HepG2 (cell line): ENCODE results near the gene MYLK. TPM values are rescaled to one million over a fixed set of nuclear protein-coding genes. Genes with fewer than 3 reads are reported as not detected.

ENCODE experiments used
- ATAC-seq: fragments of 200-7000 bp; cut with Tn5 transposase; 3 replicates; pipeline ENCODE4 v1.9.1; 2020; ENCODE audit warnings: mild to moderate bottlenecking, moderate library complexity
- BruUV-seq: library from RNA; stranded (reverse); fragments of 400-500 nt; replicated peaks from 2 replicates; lab custom pipeline; 2021; lab: Mats Ljungman, UMichigan
- CTCF ChIA-PET: fragments of 300-600 bp; formaldehyde crosslinking; extraction: SDS; loops from one replicate; lab custom pipeline; 2021; ENCODE audit warnings: low total read pairs, inconsistent platforms, low intra/inter-chr PET ratio; lab: Yijun Ruan, JAX
- POLR2A ChIA-PET: fragments of 350-600 bp; sonication (Branson Sonifier 250); formaldehyde crosslinking; loops from one replicate; lab custom pipeline; 2020; ENCODE audit warnings: antibody characterized with exemption, inconsistent platforms; lab: Yijun Ruan, JAX
- DNase-seq: peaks from one replicate; pipeline ENCODE4 v3.0.0-alpha.2; 2015; ENCODE audit warnings: low spot score
- FAIRE-seq: peaks from 3 replicates; lab custom pipeline; 2011; peaks lifted over from hg19 to GRCh38; lab: Jason Lieb, UNC
- H2AFZ ChIP-seq: one replicate; pipeline ENCODE4 v1.6.1; 2011; ENCODE audit warnings: low read length, inconsistent platforms
- H3K27ac ChIP-seq: fragments of 300-600 bp; 3 replicates; pipeline ENCODE4 v1.8.0; 2011; ENCODE audit warnings: mixed run types, mild to moderate bottlenecking, mixed read lengths, low read length, inconsistent platforms; ENCODE audit not compliant: insufficient read depth; ENCODE audit errors: extremely low read length
- H3K27me3 ChIP-seq, 2 experiments: fragments of 200-600 bp in 1 of 2; 2 replicates in 1 of 2; 3 replicates in 1 of 2; pipeline versions ENCODE4 v1.6.0 to v1.8.0; 2011; ENCODE audit warnings: low read length in 2 of 2, mild to moderate bottlenecking in 2 of 2, moderate library complexity in 2 of 2, inconsistent platforms in 1 of 2; ENCODE audit not compliant: insufficient read depth in 2 of 2, control insufficient read depth in 1 of 2
- H3K36me3 ChIP-seq, 2 experiments: fragments of 200-600 bp in 1 of 2; replicated peaks in 1 of 2; 2 replicates in 1 of 2; 3 replicates in 1 of 2; pipeline versions ENCODE4 v1.5.1 to v1.8.0; 2011; ENCODE audit warnings: low read length in 2 of 2, inconsistent platforms in 1 of 2; ENCODE audit not compliant: insufficient read depth in 2 of 2, control insufficient read depth in 1 of 2
- H3K4me1 ChIP-seq: 2 replicates; pipeline ENCODE4 v1.5.1; 2012; ENCODE audit warnings: low read length, inconsistent platforms; ENCODE audit not compliant: insufficient read depth
- H3K4me2 ChIP-seq: 2 replicates; pipeline ENCODE4 v1.6.0; 2011; ENCODE audit warnings: low read depth, low read length, inconsistent platforms
- H3K4me3 ChIP-seq, 3 experiments: fragments of 200-600 bp in 1 of 3; sonication (generic), shearing (Covaris generic) in 1 of 3; replicated peaks in 1 of 3; 2 replicates each; pipeline ENCODE4 v1.5.1; 2011 to 2016; ENCODE audit warnings: low read length in 3 of 3, inconsistent platforms in 2 of 3, low read depth in 2 of 3, mild to moderate bottlenecking in 2 of 3, control low read depth in 1 of 3, mixed read lengths in 1 of 3; ENCODE audit not compliant: insufficient read depth in 1 of 3
- H3K79me2 ChIP-seq: one replicate; pipeline ENCODE4 v1.6.1; 2011; ENCODE audit warnings: low read length, inconsistent platforms; ENCODE audit not compliant: insufficient read depth
- H3K9ac ChIP-seq: 2 replicates; pipeline ENCODE4 v1.6.0; 2011; ENCODE audit warnings: mild to moderate bottlenecking, low read depth, low read length, inconsistent platforms; ENCODE audit not compliant: insufficient read depth
- H3K9me3 ChIP-seq: 2 replicates; pipeline ENCODE4 v1.5.1; 2012; ENCODE audit warnings: mild to moderate bottlenecking, low read length
- H4K20me1 ChIP-seq: 2 replicates; pipeline ENCODE4 v1.6.0; 2011; ENCODE audit warnings: inconsistent platforms, mild to moderate bottlenecking, low read length, moderate library complexity; ENCODE audit not compliant: insufficient read depth
- ATF6 ChIP-seq: sonication (generic); formaldehyde crosslinking; conservative IDR thresholded peaks from 2 replicates; pipeline ENCODE4 v1.4.0; 2020; ENCODE audit warnings: missing genetic modification reagents
- BRD4 ChIP-seq: sonication (generic); formaldehyde crosslinking; IDR thresholded peaks from 2 replicates; pipeline ENCODE4 v1.4.0; 2020; ENCODE audit warnings: missing genetic modification reagents
- CHD2 ChIP-seq: IDR thresholded peaks from 2 replicates; pipeline ENCODE4 v1.6.1; 2011; ENCODE audit warnings: low read depth, low read length, improper control_type of control experiment
- E2F5 ChIP-seq: sonication (generic); formaldehyde crosslinking; conservative IDR thresholded peaks from 2 replicates; pipeline ENCODE4 v1.4.0; 2020; ENCODE audit warnings: missing genetic modification reagents
- EED ChIP-seq: sonication (generic); formaldehyde crosslinking; IDR thresholded peaks from 2 replicates; pipeline ENCODE4 v1.5.0; 2020; ENCODE audit warnings: mild to moderate bottlenecking, missing genetic modification reagents
- ETV5 ChIP-seq: IDR thresholded peaks from 2 replicates; pipeline ENCODE4 v1.6.1; 2018; ENCODE audit warnings: missing biosample characterization, missing genetic modification reagents, inconsistent platforms, borderline replicate concordance
- HIVEP1 ChIP-seq: sonication (generic); formaldehyde crosslinking; IDR thresholded peaks from 2 replicates; pipeline ENCODE4 v1.4.0; 2020; ENCODE audit warnings: mild to moderate bottlenecking, missing genetic modification reagents
- HNRNPUL1 ChIP-seq: fragments of 200-400 bp; formaldehyde crosslinking; IDR thresholded peaks from 2 replicates; pipeline ENCODE4 v1.6.1; 2017; ENCODE audit warnings: low read depth, mild to moderate bottlenecking, low read length, moderate library complexity
- JUN ChIP-seq: sonication (generic); formaldehyde crosslinking; IDR thresholded peaks from 2 replicates; pipeline ENCODE4 v1.4.0; 2020; ENCODE audit warnings: mild to moderate bottlenecking, missing genetic modification reagents
- KDM6A ChIP-seq: IDR thresholded peaks from 2 replicates; pipeline ENCODE4 v1.6.1; 2016; ENCODE audit warnings: low read depth
- MIER2 ChIP-seq: IDR thresholded peaks from 2 replicates; pipeline ENCODE4 v1.6.1; 2016; ENCODE audit warnings: missing biosample characterization, missing genetic modification reagents
- NRL ChIP-seq: sonication (generic); formaldehyde crosslinking; IDR thresholded peaks from 2 replicates; pipeline ENCODE4 v1.5.0; 2020; ENCODE audit warnings: missing genetic modification reagents, mild to moderate bottlenecking, moderate library complexity, borderline replicate concordance
- TFE3 ChIP-seq: IDR thresholded peaks from 2 replicates; pipeline ENCODE4 v1.6.1; 2016
- ZBTB33 ChIP-seq: sonication (generic); formaldehyde crosslinking; IDR thresholded peaks from 2 replicates; pipeline ENCODE4 v1.4.0; 2020; ENCODE audit warnings: missing genetic modification reagents
- ZMAT5 ChIP-seq: sonication (generic); formaldehyde crosslinking; IDR thresholded peaks from 2 replicates; pipeline ENCODE4 v1.5.0; 2020; ENCODE audit warnings: mild to moderate bottlenecking, low read depth, missing genetic modification reagents, borderline replicate concordance
- ZMYM2 ChIP-seq: sonication (generic); formaldehyde crosslinking; IDR thresholded peaks from 2 replicates; pipeline ENCODE4 v1.8.0; 2022; ENCODE audit warnings: mild to moderate bottlenecking, missing genetic modification reagents
- ZNF383 ChIP-seq: sonication (generic); formaldehyde crosslinking; IDR thresholded peaks from 2 replicates; pipeline ENCODE4 v1.4.0; 2020; ENCODE audit warnings: missing genetic modification reagents, mild to moderate bottlenecking, borderline replicate concordance
- ZNF569 ChIP-seq: sonication (generic); formaldehyde crosslinking; IDR thresholded peaks from 2 replicates; pipeline ENCODE4 v1.5.0; 2020; ENCODE audit warnings: mild to moderate bottlenecking, missing genetic modification reagents, moderate library complexity, borderline replicate concordance
- ZNF670 ChIP-seq: sonication (generic); formaldehyde crosslinking; IDR thresholded peaks from 2 replicates; pipeline ENCODE4 v1.8.0; 2022; ENCODE audit warnings: mild to moderate bottlenecking, missing genetic modification reagents, borderline replicate concordance
- ZNF782 ChIP-seq: sonication (generic); formaldehyde crosslinking; IDR thresholded peaks from 2 replicates; pipeline ENCODE4 v1.4.0; 2020; ENCODE audit warnings: missing genetic modification reagents, mild to moderate bottlenecking, borderline replicate concordance
- WGBS: methylation state at CpG from one replicate; pipeline ENCODE4 v1.1.6; 2017; ENCODE audit warnings: low lambda C conversion rate; 5-methylcytosine and 5-hydroxymethylcytosine counted together
- in situ Hi-C: cut with HindIII; loops from 2 replicates; pipeline ENCODE4 v1.10.0; 2017; ENCODE audit warnings: low pct_unique_long_range_greater_than_20kb; ENCODE audit not compliant: extremely low pct_ligation_motif_present
- intact Hi-C: fragments of 100-400 bp; cut with micrococcal nuclease; formaldehyde crosslinking; loops from one replicate; pipeline ENCODE4 v1.10.0; 2022; ENCODE audit not compliant: unreplicated experiment
- polyA plus RNA-seq, 8 experiments: library from polyadenylated mRNA; depleted of rRNA in 3 of 8; stranded (reverse) in 7 of 8; unstranded in 1 of 8; fragments of >200 nt; fragmentation: Illumina TruSeq in 4 of 8; extraction: Trizol in 4 of 8; gene quantifications; 2 replicates each; pipeline versions ENCODE4 v1.2.1 to v1.2.3, GENCODE V29; 2011 to 2016; ENCODE audit warnings: low read depth in 4 of 8, missing spikeins in 1 of 8, mixed read lengths in 1 of 8; ENCODE audit not compliant: insufficient read depth in 1 of 8
- total RNA-seq, 5 experiments: library from RNA; depleted of rRNA; stranded (reverse); fragments of >200 nt; fragmentation: Illumina TruSeq; extraction: Trizol; gene quantifications; 2 replicates each; pipeline ENCODE4 v1.2.3, GENCODE V29; 2016; ENCODE audit warnings: low read depth in 1 of 5

The MYLK gene
- total and polyA plus RNA-seq, 2 of the 13 experiments (the other 11 are each of a cell fraction or from before 2014, with no cell fraction given): 10.6 to 34.9 TPM

- H3K27me3 ChIP-seq: no peaks in the 10 kb centered on the region
- CTCF ChIA-PET: no interaction called here
- ATAC-seq: no peak
- H2AFZ ChIP-seq: no peak overlapping the region
- peaks cover 46% of the 10 kb centered on the region for H3K4me1 ChIP-seq
- in situ Hi-C loops: no loop called here
- H3K36me3 ChIP-seq: no peaks in the 10 kb centered on the region
- 98% methylated on average over 4 of the region's 4 CpGs for WGBS
- no peaks in the 10 kb centered on the region for H3K9me3 ChIP-seq
- no peak for DNase-seq
- intact Hi-C loops: no loop called here
- no peak overlapping the region for H3K9ac ChIP-seq
- H3K79me2 ChIP-seq: no peaks in the 10 kb centered on the region
- no peak overlapping the region for H3K4me3 ChIP-seq
- H3K4me2 ChIP-seq: no peak overlapping the region
- H3K27ac ChIP-seq: no peak overlapping the region
- no TSS peak for BruUV-seq
- POLR2A ChIA-PET: no interaction called here
- no peak for TF ChIP-seq ZBTB33 (CRISPR knock-in tag)
- TF ChIP-seq E2F5 (CRISPR knock-in tag): no peak
- no peak for TF ChIP-seq ZNF569 (CRISPR knock-in tag)
- TF ChIP-seq ZNF383 (CRISPR knock-in tag): no peak
- no peak for TF ChIP-seq ATF6
- no peak for TF ChIP-seq ETV5
- no peak for TF ChIP-seq ZMAT5 (CRISPR knock-in tag)
- no peak for TF ChIP-seq EED
- TF ChIP-seq CHD2: no peak
- TF ChIP-seq NRL (CRISPR knock-in tag): no peak
- no peak for TF ChIP-seq BRD4 (CRISPR knock-in tag)
- TF ChIP-seq ZNF670 (CRISPR knock-in tag): no peak
- no peak for TF ChIP-seq ZNF782 (CRISPR knock-in tag)
- TF ChIP-seq HIVEP1: no peak
- TF ChIP-seq MIER2 (CRISPR knock-in tag): no peak
- TF ChIP-seq HNRNPUL1: no peak
- no peak for TF ChIP-seq JUN (CRISPR knock-in tag)
- TF ChIP-seq KDM6A (CRISPR knock-in tag): no peak
- TF ChIP-seq TFE3: no peak
- TF ChIP-seq ZMYM2 (CRISPR knock-in tag): no peak
- no peak for FAIRE-seq
- no peaks in the 10 kb centered on the region for H4K20me1 ChIP-seq
Measured at GRCh38 chr3:123817413-123817812, 66.7 kb downstream of the MYLK start.
